ENCODE measurements around the gene GARRE1. TPM values are rescaled to one million over a fixed set of nuclear protein-coding genes. Genes with fewer than 3 reads are reported as not detected.

Gene GARRE1
- total and polyA plus RNA-seq, 2 of the 13 experiments (the other 11 are each of a cell fraction or from before 2014, with no cell fraction given): 8.0 to 11.7 TPM

DNA sequence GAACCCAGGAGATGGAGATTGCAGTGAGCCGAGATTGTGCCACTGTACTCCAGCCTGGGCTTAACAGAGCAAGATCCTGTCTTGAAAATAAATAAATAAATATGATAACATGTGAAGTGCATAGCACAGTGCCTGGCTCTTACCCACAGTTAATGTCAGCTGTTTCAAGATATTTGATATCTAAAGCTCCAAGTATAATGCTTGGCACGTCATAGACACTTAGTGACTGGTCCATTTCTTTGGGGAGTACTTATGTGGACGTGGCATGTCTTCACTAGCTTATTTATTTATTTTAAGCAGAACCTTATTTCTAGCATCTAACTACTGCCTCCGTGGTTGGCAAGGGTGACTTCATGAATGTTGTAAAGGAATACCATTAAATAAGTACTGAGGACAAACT, 18.8 kb downstream of the GARRE1 start:
- Histone ChIP-seq H3K9ac (ENCODE audit: insufficient read depth, low read depth, low read length) (no peak overlapping the region), H4K20me1 (ENCODE audit: insufficient read depth, low read length) (no peaks in the 10 kb centered on the region; the same call in none of the 2 replicates), H3K4me2 (ENCODE audit: low read depth, low read length) (no peak overlapping the region), H3K36me3 (replicated peaks in 1 of 2; ENCODE audit: control insufficient read depth in 1 of 2, insufficient read depth in 2 of 2, low read length in 2 of 2) (0 out of 5 replicates have a peak, but pooled peaks cover 0 to 4% of the 10 kb centered on the region in 2 experiments), H3K79me2 (ENCODE audit: insufficient read depth, low read length) (peaks cover 51% of the 10 kb centered on the region), H3K27me3 (ENCODE audit: control insufficient read depth in 1 of 2, insufficient read depth in 2 of 2, low read length in 2 of 2) (no peaks in the 10 kb centered on the region), H3K4me1 (ENCODE audit: insufficient read depth, low read length) (peaks cover 56% of the 10 kb centered on the region), H3K27ac (ENCODE audit: extremely low read length, insufficient read depth, low read length) (no peak overlapping the region), H3K9me3 (ENCODE audit: low read length) (no peaks in the 10 kb centered on the region), H2AFZ (ENCODE audit: low read length) (no peak overlapping the region), H3K4me3 (replicated peaks in 1 of 3; ENCODE audit: insufficient read depth in 1 of 3, low read depth in 2 of 3, low read length in 3 of 3) (no peak overlapping the region)
- FAIRE-seq: no peak
- intact Hi-C loops (cut with micrococcal nuclease; ENCODE audit: unreplicated experiment): no loop called here
- ChIA-PET POLR2A (no interaction called here), CTCF (ENCODE audit: low intra/inter-chr PET ratio, low total read pairs) (no interaction called here)
- 97% methylated on average over 4 of the region's 4 CpGs for WGBS (ENCODE audit: low lambda C conversion rate)
- no peak for DNase-seq (ENCODE audit: low spot score)
- no TSS peak for BruUV-seq (replicated peaks)
- no peak for ATAC-seq
- in situ Hi-C loops (cut with HindIII; ENCODE audit: extremely low pct_ligation_motif_present, low pct_unique_long_range_greater_than_20kb): no loop called here
- TF ChIP-seq SIN3B (IDR thresholded peaks at IDR 0.05; ENCODE audit: low read length) (no peak), ZNF841 (CRISPR knock-in tag; IDR thresholded peaks at IDR 0.05; ENCODE audit: borderline replicate concordance) (no peak), ZNF337 (CRISPR knock-in tag; IDR thresholded peaks at IDR 0.05; ENCODE audit: borderline replicate concordance, low read depth) (no peak), ZNF747 (CRISPR knock-in tag; IDR thresholded peaks at IDR 0.05; ENCODE audit: borderline replicate concordance) (no peak), GZF1 (CRISPR knock-in tag; IDR thresholded peaks at IDR 0.05) (no peak), SSRP1 (CRISPR knock-in tag; IDR thresholded peaks at IDR 0.05) (no peak), TCF7 (IDR thresholded peaks at IDR 0.05; ENCODE audit: low read depth) (no peak), STAG1 (CRISPR knock-in tag; IDR thresholded peaks at IDR 0.05) (no peak), KMT2B (CRISPR knock-in tag; IDR thresholded peaks at IDR 0.05) (no peak), ZSCAN31 (CRISPR knock-in tag; IDR thresholded peaks at IDR 0.05; ENCODE audit: low read depth) (no peak)
- TF ChIP-seq, protein P1, sequence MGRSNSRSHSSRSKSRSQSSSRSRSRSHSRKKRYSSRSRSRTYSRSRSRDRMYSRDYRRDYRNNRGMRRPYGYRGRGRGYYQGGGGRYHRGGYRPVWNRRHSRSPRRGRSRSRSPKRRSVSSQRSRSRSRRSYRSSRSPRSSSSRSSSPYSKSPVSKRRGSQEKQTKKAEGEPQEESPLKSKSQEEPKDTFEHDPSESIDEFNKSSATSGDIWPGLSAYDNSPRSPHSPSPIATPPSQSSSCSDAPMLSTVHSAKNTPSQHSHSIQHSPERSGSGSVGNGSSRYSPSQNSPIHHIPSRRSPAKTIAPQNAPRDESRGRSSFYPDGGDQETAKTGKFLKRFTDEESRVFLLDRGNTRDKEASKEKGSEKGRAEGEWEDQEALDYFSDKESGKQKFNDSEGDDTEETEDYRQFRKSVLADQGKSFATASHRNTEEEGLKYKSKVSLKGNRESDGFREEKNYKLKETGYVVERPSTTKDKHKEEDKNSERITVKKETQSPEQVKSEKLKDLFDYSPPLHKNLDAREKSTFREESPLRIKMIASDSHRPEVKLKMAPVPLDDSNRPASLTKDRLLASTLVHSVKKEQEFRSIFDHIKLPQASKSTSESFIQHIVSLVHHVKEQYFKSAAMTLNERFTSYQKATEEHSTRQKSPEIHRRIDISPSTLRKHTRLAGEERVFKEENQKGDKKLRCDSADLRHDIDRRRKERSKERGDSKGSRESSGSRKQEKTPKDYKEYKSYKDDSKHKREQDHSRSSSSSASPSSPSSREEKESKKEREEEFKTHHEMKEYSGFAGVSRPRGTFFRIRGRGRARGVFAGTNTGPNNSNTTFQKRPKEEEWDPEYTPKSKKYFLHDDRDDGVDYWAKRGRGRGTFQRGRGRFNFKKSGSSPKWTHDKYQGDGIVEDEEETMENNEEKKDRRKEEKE (IDR thresholded peaks at IDR 0.05): no peak
- TF ChIP-seq, protein P2, sequence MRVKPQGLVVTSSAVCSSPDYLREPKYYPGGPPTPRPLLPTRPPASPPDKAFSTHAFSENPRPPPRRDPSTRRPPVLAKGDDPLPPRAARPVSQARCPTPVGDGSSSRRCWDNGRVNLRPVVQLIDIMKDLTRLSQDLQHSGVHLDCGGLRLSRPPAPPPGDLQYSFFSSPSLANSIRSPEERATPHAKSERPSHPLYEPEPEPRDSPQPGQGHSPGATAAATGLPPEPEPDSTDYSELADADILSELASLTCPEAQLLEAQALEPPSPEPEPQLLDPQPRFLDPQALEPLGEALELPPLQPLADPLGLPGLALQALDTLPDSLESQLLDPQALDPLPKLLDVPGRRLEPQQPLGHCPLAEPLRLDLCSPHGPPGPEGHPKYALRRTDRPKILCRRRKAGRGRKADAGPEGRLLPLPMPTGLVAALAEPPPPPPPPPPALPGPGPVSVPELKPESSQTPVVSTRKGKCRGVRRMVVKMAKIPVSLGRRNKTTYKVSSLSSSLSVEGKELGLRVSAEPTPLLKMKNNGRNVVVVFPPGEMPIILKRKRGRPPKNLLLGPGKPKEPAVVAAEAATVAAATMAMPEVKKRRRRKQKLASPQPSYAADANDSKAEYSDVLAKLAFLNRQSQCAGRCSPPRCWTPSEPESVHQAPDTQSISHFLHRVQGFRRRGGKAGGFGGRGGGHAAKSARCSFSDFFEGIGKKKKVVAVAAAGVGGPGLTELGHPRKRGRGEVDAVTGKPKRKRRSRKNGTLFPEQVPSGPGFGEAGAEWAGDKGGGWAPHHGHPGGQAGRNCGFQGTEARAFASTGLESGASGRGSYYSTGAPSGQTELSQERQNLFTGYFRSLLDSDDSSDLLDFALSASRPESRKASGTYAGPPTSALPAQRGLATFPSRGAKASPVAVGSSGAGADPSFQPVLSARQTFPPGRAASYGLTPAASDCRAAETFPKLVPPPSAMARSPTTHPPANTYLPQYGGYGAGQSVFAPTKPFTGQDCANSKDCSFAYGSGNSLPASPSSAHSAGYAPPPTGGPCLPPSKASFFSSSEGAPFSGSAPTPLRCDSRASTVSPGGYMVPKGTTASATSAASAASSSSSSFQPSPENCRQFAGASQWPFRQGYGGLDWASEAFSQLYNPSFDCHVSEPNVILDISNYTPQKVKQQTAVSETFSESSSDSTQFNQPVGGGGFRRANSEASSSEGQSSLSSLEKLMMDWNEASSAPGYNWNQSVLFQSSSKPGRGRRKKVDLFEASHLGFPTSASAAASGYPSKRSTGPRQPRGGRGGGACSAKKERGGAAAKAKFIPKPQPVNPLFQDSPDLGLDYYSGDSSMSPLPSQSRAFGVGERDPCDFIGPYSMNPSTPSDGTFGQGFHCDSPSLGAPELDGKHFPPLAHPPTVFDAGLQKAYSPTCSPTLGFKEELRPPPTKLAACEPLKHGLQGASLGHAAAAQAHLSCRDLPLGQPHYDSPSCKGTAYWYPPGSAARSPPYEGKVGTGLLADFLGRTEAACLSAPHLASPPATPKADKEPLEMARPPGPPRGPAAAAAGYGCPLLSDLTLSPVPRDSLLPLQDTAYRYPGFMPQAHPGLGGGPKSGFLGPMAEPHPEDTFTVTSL (CRISPR knock-in tag; IDR thresholded peaks at IDR 0.05; ENCODE audit: borderline replicate concordance): no peak
- TF ChIP-seq, protein P3, sequence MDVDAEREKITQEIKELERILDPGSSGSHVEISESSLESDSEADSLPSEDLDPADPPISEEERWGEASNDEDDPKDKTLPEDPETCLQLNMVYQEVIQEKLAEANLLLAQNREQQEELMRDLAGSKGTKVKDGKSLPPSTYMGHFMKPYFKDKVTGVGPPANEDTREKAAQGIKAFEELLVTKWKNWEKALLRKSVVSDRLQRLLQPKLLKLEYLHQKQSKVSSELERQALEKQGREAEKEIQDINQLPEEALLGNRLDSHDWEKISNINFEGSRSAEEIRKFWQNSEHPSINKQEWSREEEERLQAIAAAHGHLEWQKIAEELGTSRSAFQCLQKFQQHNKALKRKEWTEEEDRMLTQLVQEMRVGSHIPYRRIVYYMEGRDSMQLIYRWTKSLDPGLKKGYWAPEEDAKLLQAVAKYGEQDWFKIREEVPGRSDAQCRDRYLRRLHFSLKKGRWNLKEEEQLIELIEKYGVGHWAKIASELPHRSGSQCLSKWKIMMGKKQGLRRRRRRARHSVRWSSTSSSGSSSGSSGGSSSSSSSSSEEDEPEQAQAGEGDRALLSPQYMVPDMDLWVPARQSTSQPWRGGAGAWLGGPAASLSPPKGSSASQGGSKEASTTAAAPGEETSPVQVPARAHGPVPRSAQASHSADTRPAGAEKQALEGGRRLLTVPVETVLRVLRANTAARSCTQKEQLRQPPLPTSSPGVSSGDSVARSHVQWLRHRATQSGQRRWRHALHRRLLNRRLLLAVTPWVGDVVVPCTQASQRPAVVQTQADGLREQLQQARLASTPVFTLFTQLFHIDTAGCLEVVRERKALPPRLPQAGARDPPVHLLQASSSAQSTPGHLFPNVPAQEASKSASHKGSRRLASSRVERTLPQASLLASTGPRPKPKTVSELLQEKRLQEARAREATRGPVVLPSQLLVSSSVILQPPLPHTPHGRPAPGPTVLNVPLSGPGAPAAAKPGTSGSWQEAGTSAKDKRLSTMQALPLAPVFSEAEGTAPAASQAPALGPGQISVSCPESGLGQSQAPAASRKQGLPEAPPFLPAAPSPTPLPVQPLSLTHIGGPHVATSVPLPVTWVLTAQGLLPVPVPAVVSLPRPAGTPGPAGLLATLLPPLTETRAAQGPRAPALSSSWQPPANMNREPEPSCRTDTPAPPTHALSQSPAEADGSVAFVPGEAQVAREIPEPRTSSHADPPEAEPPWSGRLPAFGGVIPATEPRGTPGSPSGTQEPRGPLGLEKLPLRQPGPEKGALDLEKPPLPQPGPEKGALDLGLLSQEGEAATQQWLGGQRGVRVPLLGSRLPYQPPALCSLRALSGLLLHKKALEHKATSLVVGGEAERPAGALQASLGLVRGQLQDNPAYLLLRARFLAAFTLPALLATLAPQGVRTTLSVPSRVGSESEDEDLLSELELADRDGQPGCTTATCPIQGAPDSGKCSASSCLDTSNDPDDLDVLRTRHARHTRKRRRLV (CRISPR knock-in tag; IDR thresholded peaks at IDR 0.05): no peak
